ENCODE results near the gene CAMTA1. TPM values are rescaled to one million over a fixed set of nuclear protein-coding genes. Genes with fewer than 3 reads are reported as not detected.
A peak's percentile ranks its signal among the peaks of the same experiment; 100 is the strongest.

CAMTA1 gene
- total RNA-seq, 1 experiment from 2014 or later: 69.5 TPM

GRCh38 chr1:7287013-7287412, 501.8 kb downstream of the CAMTA1 start:
- RAD21 ChIA-PET (ENCODE audit: low non-redundant PET in 1 of 2, low total read pairs in 2 of 2, uncharacterized antibody in 2 of 2, unreplicated experiment in 2 of 2): no interaction called here
- no peak overlapping the region for H3K4me3 ChIP-seq (replicated peaks in 1 of 2; ENCODE audit: low read depth in 1 of 2, low read length in 2 of 2)
- intact Hi-C loops (cut with micrococcal nuclease): no loop called here
- no peaks in the 10 kb centered on the region for H3K9me3 ChIP-seq (ENCODE audit: control insufficient read depth in 1 of 2, insufficient read depth in 1 of 2, low read depth in 1 of 2, low read length in 2 of 2)
- peak; percentile 14; the same call in 1 of the 2 replicates for TF ChIP-seq RAD21 (IDR thresholded peaks at IDR 0.05; ENCODE audit: low read depth)
- TF ChIP-seq, protein P1, sequence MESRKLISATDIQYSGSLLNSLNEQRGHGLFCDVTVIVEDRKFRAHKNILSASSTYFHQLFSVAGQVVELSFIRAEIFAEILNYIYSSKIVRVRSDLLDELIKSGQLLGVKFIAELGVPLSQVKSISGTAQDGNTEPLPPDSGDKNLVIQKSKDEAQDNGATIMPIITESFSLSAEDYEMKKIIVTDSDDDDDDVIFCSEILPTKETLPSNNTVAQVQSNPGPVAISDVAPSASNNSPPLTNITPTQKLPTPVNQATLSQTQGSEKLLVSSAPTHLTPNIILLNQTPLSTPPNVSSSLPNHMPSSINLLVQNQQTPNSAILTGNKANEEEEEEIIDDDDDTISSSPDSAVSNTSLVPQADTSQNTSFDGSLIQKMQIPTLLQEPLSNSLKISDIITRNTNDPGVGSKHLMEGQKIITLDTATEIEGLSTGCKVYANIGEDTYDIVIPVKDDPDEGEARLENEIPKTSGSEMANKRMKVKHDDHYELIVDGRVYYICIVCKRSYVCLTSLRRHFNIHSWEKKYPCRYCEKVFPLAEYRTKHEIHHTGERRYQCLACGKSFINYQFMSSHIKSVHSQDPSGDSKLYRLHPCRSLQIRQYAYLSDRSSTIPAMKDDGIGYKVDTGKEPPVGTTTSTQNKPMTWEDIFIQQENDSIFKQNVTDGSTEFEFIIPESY (IDR thresholded peaks at IDR 0.05; ENCODE audit: extremely low read depth, insufficient replicate concordance, low read length): no peak
- TF ChIP-seq, protein P2, sequence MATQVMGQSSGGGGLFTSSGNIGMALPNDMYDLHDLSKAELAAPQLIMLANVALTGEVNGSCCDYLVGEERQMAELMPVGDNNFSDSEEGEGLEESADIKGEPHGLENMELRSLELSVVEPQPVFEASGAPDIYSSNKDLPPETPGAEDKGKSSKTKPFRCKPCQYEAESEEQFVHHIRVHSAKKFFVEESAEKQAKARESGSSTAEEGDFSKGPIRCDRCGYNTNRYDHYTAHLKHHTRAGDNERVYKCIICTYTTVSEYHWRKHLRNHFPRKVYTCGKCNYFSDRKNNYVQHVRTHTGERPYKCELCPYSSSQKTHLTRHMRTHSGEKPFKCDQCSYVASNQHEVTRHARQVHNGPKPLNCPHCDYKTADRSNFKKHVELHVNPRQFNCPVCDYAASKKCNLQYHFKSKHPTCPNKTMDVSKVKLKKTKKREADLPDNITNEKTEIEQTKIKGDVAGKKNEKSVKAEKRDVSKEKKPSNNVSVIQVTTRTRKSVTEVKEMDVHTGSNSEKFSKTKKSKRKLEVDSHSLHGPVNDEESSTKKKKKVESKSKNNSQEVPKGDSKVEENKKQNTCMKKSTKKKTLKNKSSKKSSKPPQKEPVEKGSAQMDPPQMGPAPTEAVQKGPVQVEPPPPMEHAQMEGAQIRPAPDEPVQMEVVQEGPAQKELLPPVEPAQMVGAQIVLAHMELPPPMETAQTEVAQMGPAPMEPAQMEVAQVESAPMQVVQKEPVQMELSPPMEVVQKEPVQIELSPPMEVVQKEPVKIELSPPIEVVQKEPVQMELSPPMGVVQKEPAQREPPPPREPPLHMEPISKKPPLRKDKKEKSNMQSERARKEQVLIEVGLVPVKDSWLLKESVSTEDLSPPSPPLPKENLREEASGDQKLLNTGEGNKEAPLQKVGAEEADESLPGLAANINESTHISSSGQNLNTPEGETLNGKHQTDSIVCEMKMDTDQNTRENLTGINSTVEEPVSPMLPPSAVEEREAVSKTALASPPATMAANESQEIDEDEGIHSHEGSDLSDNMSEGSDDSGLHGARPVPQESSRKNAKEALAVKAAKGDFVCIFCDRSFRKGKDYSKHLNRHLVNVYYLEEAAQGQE (IDR thresholded peaks at IDR 0.05; ENCODE audit: low read depth): no peak
- H3K4me2 ChIP-seq (ENCODE audit: low read length): no peak overlapping the region
- H3K79me2 ChIP-seq (ENCODE audit: insufficient read depth, low read length): no peaks in the 10 kb centered on the region
- no peaks in the 10 kb centered on the region for H4K20me1 ChIP-seq (ENCODE audit: insufficient read depth)
- no TSS peak for BruUV-seq (replicated peaks)
- ATAC-seq (peak; percentile 49; the same call in 1 of the 2 replicates), DNase-seq (ENCODE audit: low read depth, low spot score) (no peak)
- CTCF ChIA-PET: no interaction called here
- H3K27me3 ChIP-seq (ENCODE audit: insufficient read depth, low read length): no peaks in the 10 kb centered on the region
- H2AFZ ChIP-seq (ENCODE audit: low read depth, low read length, poor library complexity, severe bottlenecking): no peak overlapping the region
- POLR2A ChIA-PET: no interaction called here
- H3K36me3 ChIP-seq (ENCODE audit: control insufficient read depth in 1 of 2, insufficient read depth in 2 of 2, low read length in 2 of 2): no peaks in the 10 kb centered on the region
- no peak overlapping the region for H3K9ac ChIP-seq (ENCODE audit: low read length)
- H3K9me2 ChIP-seq (ENCODE audit: insufficient read depth): no peaks in the 10 kb centered on the region
- peaks cover 9 to 26% of the 10 kb centered on the region in 2 experiments; a peak in 3 of 4 replicates for H3K4me1 ChIP-seq (ENCODE audit: control insufficient read depth in 1 of 2, insufficient read depth in 2 of 2, low read length in 2 of 2)
- no peak overlapping the region for H3K27ac ChIP-seq (ENCODE audit: low read depth, low read length)

Measured in HCT116 (cell line).